ENCODE data around the gene MKS1. TPM values are rescaled to one million over a fixed set of nuclear protein-coding genes. Genes with fewer than 3 reads are reported as not detected.

The MKS1 gene
- total RNA-seq, 2 donors from 2014 or later: 14.1 to 28.7 TPM

DNA sequence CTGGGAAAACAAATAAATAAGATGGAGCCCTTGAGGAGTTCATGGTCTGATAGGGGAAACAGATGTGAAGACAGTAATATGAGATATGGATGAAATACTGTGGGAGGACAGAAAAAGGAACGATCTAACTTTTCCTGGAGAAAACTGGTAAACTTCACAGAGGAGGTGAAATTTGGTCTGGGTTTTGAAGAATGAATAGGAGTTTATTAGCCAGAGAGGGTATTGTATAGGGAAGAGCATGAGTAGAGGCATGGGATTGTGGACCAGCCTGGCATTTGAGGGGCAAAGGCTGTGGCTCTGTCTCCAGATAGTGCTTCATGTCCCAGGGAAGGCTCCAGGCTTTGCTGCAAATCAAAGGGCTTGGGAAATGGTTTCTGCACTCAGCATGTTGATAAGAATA is 20.9 kb upstream of the MKS1 start:
- H3K9me3 ChIP-seq: no peaks in the 10 kb centered on the region
- WGBS: 82% methylated on average over 1 of the region's 1 CpG
- no peak for DNase-seq (ENCODE audit: low spot score)
- TF ChIP-seq, protein P1, sequence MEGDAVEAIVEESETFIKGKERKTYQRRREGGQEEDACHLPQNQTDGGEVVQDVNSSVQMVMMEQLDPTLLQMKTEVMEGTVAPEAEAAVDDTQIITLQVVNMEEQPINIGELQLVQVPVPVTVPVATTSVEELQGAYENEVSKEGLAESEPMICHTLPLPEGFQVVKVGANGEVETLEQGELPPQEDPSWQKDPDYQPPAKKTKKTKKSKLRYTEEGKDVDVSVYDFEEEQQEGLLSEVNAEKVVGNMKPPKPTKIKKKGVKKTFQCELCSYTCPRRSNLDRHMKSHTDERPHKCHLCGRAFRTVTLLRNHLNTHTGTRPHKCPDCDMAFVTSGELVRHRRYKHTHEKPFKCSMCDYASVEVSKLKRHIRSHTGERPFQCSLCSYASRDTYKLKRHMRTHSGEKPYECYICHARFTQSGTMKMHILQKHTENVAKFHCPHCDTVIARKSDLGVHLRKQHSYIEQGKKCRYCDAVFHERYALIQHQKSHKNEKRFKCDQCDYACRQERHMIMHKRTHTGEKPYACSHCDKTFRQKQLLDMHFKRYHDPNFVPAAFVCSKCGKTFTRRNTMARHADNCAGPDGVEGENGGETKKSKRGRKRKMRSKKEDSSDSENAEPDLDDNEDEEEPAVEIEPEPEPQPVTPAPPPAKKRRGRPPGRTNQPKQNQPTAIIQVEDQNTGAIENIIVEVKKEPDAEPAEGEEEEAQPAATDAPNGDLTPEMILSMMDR (IDR thresholded peaks at IDR 0.05): no peak
- TF ChIP-seq POLR2A (IDR thresholded peaks at IDR 0.05) (no peak), POLR2AphosphoS5 (IDR thresholded peaks at IDR 0.05) (no peak)
- no peaks in the 10 kb centered on the region for H3K36me3 ChIP-seq
- intact Hi-C loops (cut with DNase I): no loop called here
- H3K4me3 ChIP-seq: no peak overlapping the region
- H3K4me1 ChIP-seq (replicated peaks): no peaks in the 10 kb centered on the region
- no peaks in the 10 kb centered on the region for H3K27me3 ChIP-seq (replicated peaks; ENCODE audit: insufficient read depth)
- no peak overlapping the region for H3K27ac ChIP-seq

DNA sequence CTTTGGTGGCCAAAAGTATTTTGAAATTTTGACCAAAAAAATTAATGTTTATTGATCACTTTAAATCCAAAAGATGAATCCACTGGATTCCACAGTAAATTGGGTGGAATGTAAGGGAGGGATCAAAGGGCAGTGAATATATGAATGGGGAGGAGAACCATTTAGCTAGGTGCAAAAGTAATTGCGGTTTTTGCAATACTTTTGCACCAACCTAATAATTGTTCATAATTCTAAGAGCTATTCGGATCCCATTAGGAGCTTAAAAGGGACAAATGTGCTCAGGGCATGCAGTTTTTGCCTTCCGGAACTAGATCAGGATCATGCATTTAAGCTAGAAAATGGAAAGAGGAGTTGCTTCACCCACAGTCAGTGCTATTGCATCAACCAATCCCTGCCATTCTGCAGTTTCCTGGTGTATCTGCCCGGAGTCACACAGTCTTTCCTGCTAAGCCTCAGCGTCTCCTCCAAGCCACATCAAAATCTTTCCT is 19.1 kb upstream of the MKS1 start, which contains the start of gene LPO:
LPO (plus strand) TSS at position 438 of the 488 bp plus-strand sequence. CDS start 4,396 bp downstream, outside the sequence.
- H3K4me3 ChIP-seq: no peak within 1 kb of the TSS
- WGBS: 73% methylated on average over 5 of the region's 5 CpGs
- H3K36me3 ChIP-seq: no peaks in the 10 kb centered on the region
- no peak within 1 kb of the TSS for H3K27ac ChIP-seq
- DNase-seq (ENCODE audit: low spot score): no peak
- H3K27me3 ChIP-seq (replicated peaks; ENCODE audit: insufficient read depth): no peaks in the 10 kb centered on the region
- no peaks in the 10 kb centered on the region for H3K9me3 ChIP-seq
- TF ChIP-seq, protein P1 (IDR thresholded peaks at IDR 0.05): no peak
- no peak for TF ChIP-seq POLR2A (IDR thresholded peaks at IDR 0.05)
- TF ChIP-seq POLR2AphosphoS5 (IDR thresholded peaks at IDR 0.05): no peak
- intact Hi-C loops (cut with DNase I): no loop called here
- no peaks in the 10 kb centered on the region for H3K4me1 ChIP-seq (replicated peaks)

DNA sequence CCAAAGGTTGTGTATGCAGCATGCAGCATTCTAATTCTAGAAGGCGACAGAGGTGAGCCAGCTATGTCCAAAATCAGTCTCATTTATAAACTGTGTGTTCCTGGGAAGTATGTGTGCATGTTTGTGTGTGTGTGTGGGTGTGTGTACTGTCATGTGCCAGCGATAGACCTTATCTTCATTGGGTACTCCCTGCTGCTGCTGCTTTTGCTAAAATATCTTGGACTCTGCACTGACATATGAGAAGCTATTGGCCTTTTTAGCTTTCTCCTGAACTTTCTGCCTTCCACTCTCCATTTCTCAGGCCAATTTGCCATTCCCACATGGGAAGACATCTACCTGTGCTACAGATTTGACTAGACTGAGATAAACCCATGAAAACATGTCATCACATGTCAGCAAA is 17.3 kb upstream of the MKS1 start:
- H3K4me3 ChIP-seq: no peak overlapping the region
- TF ChIP-seq POLR2A (IDR thresholded peaks at IDR 0.05) (no peak), POLR2AphosphoS5 (IDR thresholded peaks at IDR 0.05) (no peak)
- TF ChIP-seq, protein P1 (IDR thresholded peaks at IDR 0.05): no peak
- no peaks in the 10 kb centered on the region for H3K4me1 ChIP-seq (replicated peaks)
- no peaks in the 10 kb centered on the region for H3K27me3 ChIP-seq (replicated peaks; ENCODE audit: insufficient read depth)
- intact Hi-C loops (cut with DNase I): no loop called here
- no peaks in the 10 kb centered on the region for H3K9me3 ChIP-seq
- no peak for DNase-seq (ENCODE audit: low spot score)
- H3K36me3 ChIP-seq: no peaks in the 10 kb centered on the region
- no peak overlapping the region for H3K27ac ChIP-seq
- WGBS: 53% methylated on average over 2 of the region's 2 CpGs

DNA sequence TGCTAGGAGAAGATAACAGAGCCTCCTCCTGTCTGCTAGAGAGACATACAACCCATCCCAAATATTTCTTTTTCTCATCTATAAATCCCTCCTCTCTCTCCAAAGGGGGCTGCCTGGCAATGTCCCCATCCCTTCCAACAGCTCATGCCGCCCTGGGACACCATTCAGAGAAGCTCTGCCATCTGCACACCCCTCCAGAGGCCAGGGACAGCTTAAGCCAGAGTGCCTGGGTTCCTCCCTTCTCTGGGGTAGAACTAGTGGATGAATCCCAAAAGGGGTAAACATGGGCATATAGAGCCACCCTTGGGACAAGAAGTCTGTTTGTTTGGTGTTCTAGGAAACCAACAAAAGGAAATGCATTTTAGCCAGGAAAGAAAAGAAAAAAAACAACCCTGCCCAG is 16.8 kb upstream of the MKS1 start:
- 86% methylated on average over 1 of the region's 1 CpG for WGBS
- intact Hi-C loops (cut with DNase I): no loop called here
- no peak for DNase-seq (ENCODE audit: low spot score)
- no peak overlapping the region for H3K4me3 ChIP-seq
- no peaks in the 10 kb centered on the region for H3K36me3 ChIP-seq
- no peaks in the 10 kb centered on the region for H3K27me3 ChIP-seq (replicated peaks; ENCODE audit: insufficient read depth)
- no peaks in the 10 kb centered on the region for H3K4me1 ChIP-seq (replicated peaks)
- TF ChIP-seq POLR2A (IDR thresholded peaks at IDR 0.05) (no peak), POLR2AphosphoS5 (IDR thresholded peaks at IDR 0.05) (no peak)
- TF ChIP-seq, protein P1 (IDR thresholded peaks at IDR 0.05): no peak
- no peaks in the 10 kb centered on the region for H3K9me3 ChIP-seq
- H3K27ac ChIP-seq: no peak overlapping the region

DNA sequence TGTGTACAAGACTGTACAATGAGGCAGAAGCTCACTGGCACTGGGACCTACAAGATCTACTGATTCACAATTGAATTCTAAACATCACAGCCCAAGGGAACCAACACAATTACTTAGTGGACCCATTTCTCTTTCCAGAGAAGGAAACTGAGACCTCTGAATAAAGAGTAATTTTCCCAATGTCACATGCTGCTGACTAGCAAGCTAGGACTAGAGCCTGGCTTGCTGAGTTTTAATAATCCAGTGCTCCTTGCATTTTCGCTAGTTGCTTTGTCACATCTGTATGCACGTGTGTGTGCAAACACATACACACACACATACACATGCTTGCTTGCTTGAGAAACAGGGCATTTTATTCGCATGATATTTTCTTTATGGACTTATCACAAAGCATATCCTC is 15.5 kb upstream of the MKS1 start:
- DNase-seq (ENCODE audit: low spot score): no peak
- intact Hi-C loops (cut with DNase I): no loop called here
- TF ChIP-seq POLR2AphosphoS5 (IDR thresholded peaks at IDR 0.05): no peak
- TF ChIP-seq, protein P1 (IDR thresholded peaks at IDR 0.05): no peak
- TF ChIP-seq POLR2A (IDR thresholded peaks at IDR 0.05): no peak

More for the DNA sequence above, 15.5 kb upstream of the MKS1 start:
- WGBS: 76% methylated on average over 3 of the region's 3 CpGs
- Histone ChIP-seq H3K9me3 (no peaks in the 10 kb centered on the region), H3K4me1 (replicated peaks) (no peaks in the 10 kb centered on the region), H3K36me3 (no peaks in the 10 kb centered on the region), H3K27ac (no peak overlapping the region), H3K4me3 (no peak overlapping the region), H3K27me3 (replicated peaks; ENCODE audit: insufficient read depth) (no peaks in the 10 kb centered on the region)

Data from prostate gland (tissue), 2 donors.